K562 (cell line): ENCODE measurements around the gene VPS41.

Experiments used
- CTCF ChIP-seq, 3 experiments: IDR thresholded peaks in 2 of 3; conservative IDR thresholded peaks in 1 of 3; 2 replicates each; pipeline ENCODE4 v1.5.1; 2011 to 2012; ENCODE audit warnings: low read length in 3 of 3, mild to moderate bottlenecking in 3 of 3, control low read depth in 2 of 3, improper control_type of control experiment in 1 of 3, inconsistent platforms in 1 of 3, low read depth in 1 of 3, mixed read lengths in 1 of 3, moderate library complexity in 1 of 3; ENCODE audit not compliant: insufficient read depth in 2 of 3
- MAZ ChIP-seq, 2 experiments: fragments of 450-650 bp in 1 of 2; sonication (generic) in 1 of 2; formaldehyde crosslinking; IDR thresholded peaks in 1 of 2; conservative IDR thresholded peaks in 1 of 2; 2 replicates each; pipeline versions ENCODE4 v1.4.0 to v1.5.0; 2020; ENCODE audit warnings: mild to moderate bottlenecking in 1 of 2, missing genetic modification reagents in 1 of 2
- NBN ChIP-seq: fragments of 450-650 bp; IDR thresholded peaks from 2 replicates; pipeline ENCODE4 v1.6.1; 2016; ENCODE audit warnings: low read depth, mild to moderate bottlenecking
- POLR2A ChIP-seq: fragments of 450-650 bp; conservative IDR thresholded peaks from 2 replicates; pipeline ENCODE4 v1.6.1; 2016
- RNF2 ChIP-seq: sonication (generic); IDR thresholded peaks from 2 replicates; pipeline ENCODE4 v1.6.1; 2016
- TCF7L2 ChIP-seq: fragments of 150-350 bp; IDR thresholded peaks from 2 replicates; pipeline ENCODE4 v1.6.1; 2016; ENCODE audit warnings: low read depth, mild to moderate bottlenecking, low read length, moderate library complexity
- ZBTB33 ChIP-seq: sonication (generic); formaldehyde crosslinking; IDR thresholded peaks from 2 replicates; pipeline ENCODE4 v1.8.1; 2023; ENCODE audit warnings: mild to moderate bottlenecking, missing genetic modification reagents
- ZFX ChIP-seq: sonication (generic); formaldehyde crosslinking; IDR thresholded peaks from 2 replicates; pipeline ENCODE4 v1.8.0; 2022; ENCODE audit warnings: mild to moderate bottlenecking, missing genetic modification reagents, moderate library complexity
- ZNF707 ChIP-seq: fragments of 250-450 bp; sonication (Bioruptor Pico); conservative IDR thresholded peaks from 2 replicates; pipeline ENCODE4 v1.8.0; 2022; ENCODE audit warnings: inconsistent platforms, mild to moderate bottlenecking, moderate library complexity
- ZNF766 ChIP-seq: fragments of 200-800 bp; sonication (Bioruptor generic); conservative IDR thresholded peaks from 2 replicates; pipeline ENCODE4 v1.6.1; 2016; ENCODE audit warnings: missing genetic modification characterization, missing compliant biosample characterization

DNA sequence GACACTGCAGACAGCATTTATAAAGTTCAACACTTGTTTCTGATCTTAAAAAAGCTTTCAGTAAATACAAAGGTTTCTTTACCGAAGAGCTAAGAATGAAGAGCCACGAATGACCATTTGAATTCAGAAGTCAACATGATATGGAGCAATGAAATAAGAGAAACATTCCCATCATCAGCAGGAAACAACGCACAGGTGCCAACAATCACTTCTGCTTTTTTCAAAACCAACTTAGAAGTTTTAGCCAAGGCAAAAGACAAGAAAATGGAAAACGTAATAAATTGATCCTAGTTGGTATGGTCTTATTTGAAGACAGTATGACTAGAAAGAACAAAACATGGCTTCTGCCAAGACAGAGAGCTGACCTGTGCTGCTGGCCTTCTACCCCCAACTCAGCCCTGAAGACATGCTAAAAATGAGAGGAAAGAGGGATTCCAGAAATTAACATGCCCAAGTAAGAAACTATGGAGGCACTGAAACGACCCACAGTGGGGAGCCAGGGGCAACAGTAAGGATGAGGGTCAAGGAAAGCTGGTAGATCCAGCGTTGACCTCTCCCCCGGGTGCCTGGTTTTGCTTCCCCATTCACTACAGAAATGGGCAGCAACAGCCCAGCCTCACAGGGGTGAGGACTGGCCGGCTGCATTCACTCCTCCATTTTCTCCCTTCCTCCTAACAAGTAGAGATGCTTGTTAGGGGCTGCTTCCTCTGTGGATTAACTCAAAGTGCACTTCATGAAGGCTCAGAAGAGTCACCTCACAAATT, 30.1 kb downstream of the VPS41 start:
- no peak for TF ChIP-seq CTCF (IDR thresholded peaks at IDR 0.05 in 2 of 3, conservative IDR thresholded peaks at IDR 0.05 in 1 of 3; ENCODE audit: insufficient read depth in 2 of 3, low read depth in 1 of 3, low read length in 3 of 3)
- TF ChIP-seq MAZ (CRISPR knock-in tag; conservative IDR thresholded peaks at IDR 0.05 in 1 of 2, IDR thresholded peaks at IDR 0.05 in 1 of 2) = no peak
- TF ChIP-seq NBN = no peak
- no peak for TF ChIP-seq RNF2
- no peak for TF ChIP-seq POLR2A
- TF ChIP-seq ZNF766 (CRISPR knock-in tag) = no peak
- no peak for TF ChIP-seq ZBTB33 (CRISPR knock-in tag)
- no peak for TF ChIP-seq TCF7L2
- no peak for TF ChIP-seq ZFX (CRISPR knock-in tag)
- no peak for TF ChIP-seq ZNF707 (CRISPR knock-in tag)
